Neural progenitor cell (in vitro differentiated cells): ENCODE measurements around the gene ABHD5.

Experiments
- EZH2 ChIP-seq: fragments of 200-600 bp; sonication (generic); IDR thresholded peaks from 2 replicates; pipeline ENCODE4 v1.6.1; 2017; ENCODE audit warnings: antibody characterized with exemption, mild to moderate bottlenecking, moderate library complexity
- EZH2phosphoT487 ChIP-seq: fragments of 200-600 bp; sonication (generic); IDR thresholded peaks from 2 replicates; pipeline ENCODE4 v1.6.1; 2017; ENCODE audit warnings: antibody characterized with exemption
- TF ChIP-seq, protein P1 (sequence below): fragments of 200-600 bp; sonication (generic); IDR thresholded peaks from 2 replicates; pipeline ENCODE4 v1.5.1; 2017; ENCODE audit warnings: antibody characterized with exemption, mild to moderate bottlenecking

DNA sequence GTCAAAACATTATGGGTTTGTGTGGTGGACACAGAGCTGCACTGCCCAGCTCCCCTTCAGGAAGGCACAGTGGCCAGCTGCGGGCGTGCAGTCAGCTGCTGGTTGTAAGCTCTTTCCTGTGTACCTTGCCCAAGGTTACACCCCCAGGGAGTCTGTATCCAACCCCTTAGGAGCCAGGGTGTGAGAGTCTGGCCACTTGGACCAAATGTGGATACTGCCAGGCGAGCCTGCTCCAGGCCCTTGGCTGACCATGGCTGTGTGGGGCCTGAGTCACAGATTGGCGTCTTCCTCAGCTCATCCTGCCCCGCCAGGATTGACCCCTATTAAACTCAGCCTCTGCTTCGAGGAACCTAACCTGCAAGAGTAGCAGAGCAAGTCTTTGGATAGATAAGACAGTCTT, 56.9 kb downstream of the ABHD5 start:
- TF ChIP-seq, protein P1, sequence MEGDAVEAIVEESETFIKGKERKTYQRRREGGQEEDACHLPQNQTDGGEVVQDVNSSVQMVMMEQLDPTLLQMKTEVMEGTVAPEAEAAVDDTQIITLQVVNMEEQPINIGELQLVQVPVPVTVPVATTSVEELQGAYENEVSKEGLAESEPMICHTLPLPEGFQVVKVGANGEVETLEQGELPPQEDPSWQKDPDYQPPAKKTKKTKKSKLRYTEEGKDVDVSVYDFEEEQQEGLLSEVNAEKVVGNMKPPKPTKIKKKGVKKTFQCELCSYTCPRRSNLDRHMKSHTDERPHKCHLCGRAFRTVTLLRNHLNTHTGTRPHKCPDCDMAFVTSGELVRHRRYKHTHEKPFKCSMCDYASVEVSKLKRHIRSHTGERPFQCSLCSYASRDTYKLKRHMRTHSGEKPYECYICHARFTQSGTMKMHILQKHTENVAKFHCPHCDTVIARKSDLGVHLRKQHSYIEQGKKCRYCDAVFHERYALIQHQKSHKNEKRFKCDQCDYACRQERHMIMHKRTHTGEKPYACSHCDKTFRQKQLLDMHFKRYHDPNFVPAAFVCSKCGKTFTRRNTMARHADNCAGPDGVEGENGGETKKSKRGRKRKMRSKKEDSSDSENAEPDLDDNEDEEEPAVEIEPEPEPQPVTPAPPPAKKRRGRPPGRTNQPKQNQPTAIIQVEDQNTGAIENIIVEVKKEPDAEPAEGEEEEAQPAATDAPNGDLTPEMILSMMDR: no peak
- TF ChIP-seq EZH2 (no peak), EZH2phosphoT487 (no peak)
